ENCODE data around the gene ITGBL1.

Gene ITGBL1

DNA sequence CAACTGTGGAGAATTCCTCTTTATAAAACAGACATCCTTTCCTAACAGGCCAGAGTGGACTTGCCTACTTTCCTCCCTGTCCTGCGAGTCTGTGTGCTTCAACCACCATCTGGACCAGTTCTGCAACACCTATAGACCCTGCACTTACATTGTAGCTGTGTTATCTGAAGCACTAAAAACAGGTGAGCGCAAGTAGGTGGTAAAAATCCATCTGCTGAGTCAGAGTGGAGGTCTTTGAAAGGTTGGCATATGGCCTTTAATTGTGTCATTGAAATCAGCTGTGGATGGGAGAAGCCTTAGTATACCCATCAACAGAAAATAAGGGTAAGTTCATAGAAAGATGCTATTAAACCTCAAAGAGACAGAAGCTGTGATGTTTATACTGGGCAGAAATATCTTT, 28.6 kb upstream of the ITGBL1 start:
- no peak for ATAC-seq (ENCODE audit: insufficient read depth, low read depth)
- Histone ChIP-seq H3K9me3 (ENCODE audit: insufficient read depth, low read length, severe bottlenecking) (no peaks in the 10 kb centered on the region), H3K4me3 (ENCODE audit: low read depth in 1 of 2, low read length in 2 of 2) (no peak overlapping the region), H3K4me2 (ENCODE audit: insufficient read depth, low read length) (no peak overlapping the region), H3K27ac (ENCODE audit: low read length) (no peak overlapping the region), H3K9ac (ENCODE audit: low read depth, low read length) (no peak overlapping the region), H4K20me1 (ENCODE audit: insufficient read depth, low read length) (no peaks in the 10 kb centered on the region), H3K36me3 (ENCODE audit: insufficient read depth, low read length) (no peaks in the 10 kb centered on the region), H2AFZ (ENCODE audit: low read depth, low read length) (no peak overlapping the region), H3K4me1 (ENCODE audit: insufficient read depth, low read length) (no peaks in the 10 kb centered on the region), H3K79me2 (ENCODE audit: insufficient read depth, low read length) (no peaks in the 10 kb centered on the region), H3K27me3 (ENCODE audit: insufficient read depth, low read length, poor library complexity) (no peaks in the 10 kb centered on the region)
- TF ChIP-seq, protein P1, sequence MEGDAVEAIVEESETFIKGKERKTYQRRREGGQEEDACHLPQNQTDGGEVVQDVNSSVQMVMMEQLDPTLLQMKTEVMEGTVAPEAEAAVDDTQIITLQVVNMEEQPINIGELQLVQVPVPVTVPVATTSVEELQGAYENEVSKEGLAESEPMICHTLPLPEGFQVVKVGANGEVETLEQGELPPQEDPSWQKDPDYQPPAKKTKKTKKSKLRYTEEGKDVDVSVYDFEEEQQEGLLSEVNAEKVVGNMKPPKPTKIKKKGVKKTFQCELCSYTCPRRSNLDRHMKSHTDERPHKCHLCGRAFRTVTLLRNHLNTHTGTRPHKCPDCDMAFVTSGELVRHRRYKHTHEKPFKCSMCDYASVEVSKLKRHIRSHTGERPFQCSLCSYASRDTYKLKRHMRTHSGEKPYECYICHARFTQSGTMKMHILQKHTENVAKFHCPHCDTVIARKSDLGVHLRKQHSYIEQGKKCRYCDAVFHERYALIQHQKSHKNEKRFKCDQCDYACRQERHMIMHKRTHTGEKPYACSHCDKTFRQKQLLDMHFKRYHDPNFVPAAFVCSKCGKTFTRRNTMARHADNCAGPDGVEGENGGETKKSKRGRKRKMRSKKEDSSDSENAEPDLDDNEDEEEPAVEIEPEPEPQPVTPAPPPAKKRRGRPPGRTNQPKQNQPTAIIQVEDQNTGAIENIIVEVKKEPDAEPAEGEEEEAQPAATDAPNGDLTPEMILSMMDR (IDR thresholded peaks at IDR 0.05; ENCODE audit: borderline replicate concordance, extremely low read depth, low read length, poor library complexity, severe bottlenecking), result no peak
- no peak for TF ChIP-seq EZH2 (IDR thresholded peaks at IDR 0.05; ENCODE audit: borderline replicate concordance, low read depth, low read length, severe bottlenecking)
- no peak for DNase-seq

DNA sequence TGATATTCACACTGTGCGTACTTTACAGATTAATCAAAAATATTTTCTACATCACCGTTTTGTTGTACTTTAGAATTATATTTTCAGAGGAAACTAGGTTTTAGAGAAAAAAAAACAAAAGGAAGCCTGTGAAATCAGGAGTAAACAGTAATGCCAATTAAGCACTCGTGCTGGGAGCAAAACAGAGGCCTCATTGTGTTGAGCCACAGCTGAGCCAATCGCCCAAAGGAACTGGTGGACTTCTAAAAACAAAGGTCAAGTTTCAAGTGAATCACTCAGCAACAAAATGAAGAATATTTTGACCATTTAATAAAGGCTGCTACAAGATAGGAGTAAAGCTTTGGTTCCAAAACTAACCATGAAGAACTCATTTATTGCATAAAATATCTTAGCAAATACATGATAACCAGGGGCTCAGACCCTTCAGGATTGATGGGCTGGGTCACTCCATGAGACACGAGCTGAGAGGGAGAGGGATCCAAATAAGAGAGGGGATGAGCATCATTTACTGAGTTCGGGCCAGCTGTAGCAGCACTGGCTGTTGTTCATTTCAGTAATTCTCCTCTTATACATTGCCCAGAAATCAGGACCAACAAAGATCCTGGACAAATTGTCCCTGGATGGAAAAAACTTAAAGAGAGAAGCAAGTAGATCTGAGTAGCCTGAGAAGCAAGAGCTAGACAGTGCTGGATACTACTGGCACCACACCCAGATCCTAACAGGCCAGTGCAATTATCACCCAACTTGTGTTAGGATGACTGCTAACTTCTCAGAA, 27.9 kb upstream of the ITGBL1 start:
- no peak overlapping the region for H3K9ac ChIP-seq (ENCODE audit: low read depth, low read length)
- TF ChIP-seq, protein P1 (IDR thresholded peaks at IDR 0.05; ENCODE audit: borderline replicate concordance, extremely low read depth, low read length, poor library complexity, severe bottlenecking), result no peak
- TF ChIP-seq EZH2 (IDR thresholded peaks at IDR 0.05; ENCODE audit: borderline replicate concordance, low read depth, low read length, severe bottlenecking), result no peak
- H2AFZ ChIP-seq (ENCODE audit: low read depth, low read length), result no peak overlapping the region
- no peaks in the 10 kb centered on the region for H3K79me2 ChIP-seq (ENCODE audit: insufficient read depth, low read length)
- H3K27me3 ChIP-seq (ENCODE audit: insufficient read depth, low read length, poor library complexity), result no peaks in the 10 kb centered on the region
- no peak overlapping the region for H3K4me3 ChIP-seq (ENCODE audit: low read depth in 1 of 2, low read length in 2 of 2)
- ATAC-seq (ENCODE audit: insufficient read depth, low read depth) (no peak), DNase-seq (no peak)
- H3K27ac ChIP-seq (ENCODE audit: low read length), result no peak overlapping the region
- H3K9me3 ChIP-seq (ENCODE audit: insufficient read depth, low read length, severe bottlenecking), result no peaks in the 10 kb centered on the region
- no peaks in the 10 kb centered on the region for H4K20me1 ChIP-seq (ENCODE audit: insufficient read depth, low read length)
- no peak overlapping the region for H3K4me2 ChIP-seq (ENCODE audit: insufficient read depth, low read length)
- no peaks in the 10 kb centered on the region for H3K36me3 ChIP-seq (ENCODE audit: insufficient read depth, low read length)
- no peaks in the 10 kb centered on the region for H3K4me1 ChIP-seq (ENCODE audit: insufficient read depth, low read length)

DNA sequence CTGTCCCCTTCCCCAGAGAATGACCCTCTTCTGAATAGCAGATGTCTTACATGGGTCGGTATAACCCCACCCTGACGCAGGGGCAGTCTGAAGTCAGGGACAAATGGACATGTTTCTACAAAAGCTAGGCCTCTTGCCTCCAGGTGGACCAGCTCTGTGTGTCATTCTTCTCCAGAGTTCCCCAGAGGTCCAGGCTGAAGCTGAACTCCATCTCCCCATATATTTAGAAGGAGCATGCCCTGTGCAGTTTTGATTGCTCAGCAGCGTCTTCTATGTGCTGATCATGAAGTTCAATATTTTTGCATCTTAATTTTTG, 27.4 kb upstream of the ITGBL1 start:
- Histone ChIP-seq H3K79me2 (ENCODE audit: insufficient read depth, low read length) (no peaks in the 10 kb centered on the region), H3K9ac (ENCODE audit: low read depth, low read length) (no peak overlapping the region), H2AFZ (ENCODE audit: low read depth, low read length) (no peak overlapping the region), H3K27ac (ENCODE audit: low read length) (no peak overlapping the region), H4K20me1 (ENCODE audit: insufficient read depth, low read length) (no peaks in the 10 kb centered on the region), H3K36me3 (ENCODE audit: insufficient read depth, low read length) (no peaks in the 10 kb centered on the region), H3K9me3 (ENCODE audit: insufficient read depth, low read length, severe bottlenecking) (no peaks in the 10 kb centered on the region), H3K4me2 (ENCODE audit: insufficient read depth, low read length) (no peak overlapping the region), H3K4me1 (ENCODE audit: insufficient read depth, low read length) (no peaks in the 10 kb centered on the region), H3K27me3 (ENCODE audit: insufficient read depth, low read length, poor library complexity) (no peaks in the 10 kb centered on the region), H3K4me3 (ENCODE audit: low read depth in 1 of 2, low read length in 2 of 2) (no peak overlapping the region)
- TF ChIP-seq, protein P1 (IDR thresholded peaks at IDR 0.05; ENCODE audit: borderline replicate concordance, extremely low read depth, low read length, poor library complexity, severe bottlenecking), result no peak
- TF ChIP-seq EZH2 (IDR thresholded peaks at IDR 0.05; ENCODE audit: borderline replicate concordance, low read depth, low read length, severe bottlenecking), result no peak
- DNase-seq (no peak), ATAC-seq (ENCODE audit: insufficient read depth, low read depth) (no peak)
